Heart right ventricle (tissue), 16 donors: Measurements from ENCODE around the gene DGKQ. TPM values are rescaled to one million over a fixed set of nuclear protein-coding genes. Genes with fewer than 3 reads are reported as not detected.

Experiments used
- ATAC-seq, 8 donors: fragments of 200-7000 bp; cut with Tn5 transposase; one replicate each; pipeline ENCODE4 v1.9.1; 2020; ENCODE audit warnings: mild to moderate bottlenecking in 8 of 8, moderate library complexity in 8 of 8, moderate number of reproducible peaks in 1 of 8
- DNase-seq, 2 donors: peaks; one replicate each; pipeline ENCODE4 v3.0.0-alpha.2; 2020
- H3K27ac ChIP-seq, 10 donors: fragments of 200-600 bp; sonication (generic) in 2 of 10; one replicate each; pipeline versions ENCODE4 v1.5.0 to v1.8.0; 2020 to 2022; ENCODE audit warnings: mild to moderate bottlenecking in 3 of 10
- H3K27me3 ChIP-seq, 7 donors: fragments of 200-600 bp; one replicate each; pipeline ENCODE4 v1.8.0; 2021 to 2022; ENCODE audit warnings: mild to moderate bottlenecking in 2 of 7
- H3K36me3 ChIP-seq, 9 donors: fragments of 200-600 bp; sonication (generic) in 1 of 9; one replicate each; pipeline versions ENCODE4 v1.5.0 to v1.8.0; 2020 to 2022; ENCODE audit warnings: mild to moderate bottlenecking in 2 of 9
- H3K4me1 ChIP-seq, 9 donors: fragments of 200-600 bp; sonication (generic) in 1 of 9; one replicate each; pipeline versions ENCODE4 v1.5.0 to v1.8.0; 2020 to 2022; ENCODE audit warnings: mild to moderate bottlenecking in 4 of 9
- H3K4me3 ChIP-seq, 10 donors: fragments of 200-600 bp; sonication (generic) in 2 of 10; one replicate each; pipeline versions ENCODE4 v1.5.0 to v1.8.0; 2020 to 2022; ENCODE audit warnings: mild to moderate bottlenecking in 7 of 10, moderate library complexity in 2 of 10
- H3K9me3 ChIP-seq, 11 donors: fragments of 200-600 bp in 10 of 11; sonication (generic) in 2 of 11; one replicate each; pipeline versions ENCODE4 v1.5.0 to v1.8.0; 2013 to 2022; ENCODE audit warnings: mild to moderate bottlenecking in 2 of 11, control low read depth in 1 of 11, moderate library complexity in 1 of 11
- CTCF ChIP-seq, 9 donors: fragments of 200-600 bp; sonication (generic) in 2 of 9; IDR thresholded peaks; one replicate each; pipeline versions ENCODE4 v1.5.0 to v1.8.0; 2021 to 2022; ENCODE audit warnings: antibody characterized with exemption in 9 of 9, mild to moderate bottlenecking in 5 of 9, moderate library complexity in 1 of 9
- WGBS, 2 donors: extraction: QIAGEN DNeasy Blood & Tissue Kit; methylation state at CpG; one replicate each; pipeline ENCODE4 v1.1.7; 2013; ENCODE audit warnings: inconsistent platforms in 1 of 2; 5-methylcytosine and 5-hydroxymethylcytosine counted together
- intact Hi-C, 10 donors: fragments of 100-400 bp; cut with DNase I; formaldehyde crosslinking; loops; one replicate each; pipeline versions ENCODE4 v1.11.1 to v1.14.2; 2022
- polyA plus RNA-seq, 2 donors: library from polyadenylated mRNA; stranded (reverse); fragments of 200-250 nt; gene quantifications; one replicate each; pipeline ENCODE4 v1.2.3, GENCODE V29; 2013
- total RNA-seq, 10 donors: library from RNA; stranded (reverse); fragmentation: NEBNext Ultra II Directional in 3 of 10; extraction: Animal tissue kit (Norgen Biotek cat#: 25700) in 3 of 10; gene quantifications; one replicate each; pipeline versions ENCODE4 v1.2.1 to v1.2.4, GENCODE V29; 2021 to 2023
- donor health status: Arrhythmogenic right ventricular cardiomyopathy.
- donor health status: ischemic (EF 13 %, LVEDD 7.1; RV severe dilation, severe dysfunction).
- donor health status: healthy with polysubstance abuse.
- donor health status: DM: no; HTN: yes; CAD: no.
- donor health status: DM: no; HTN: no; CAD: no.
- donor health status: ischemic (EF 25% LVEDD 6.9; RV normal size, moderate dysfunction).
- donor health status: ischemic (EF 25% LVEDD 5.7; RV mildly dilated, moderate dysfunction).
- donor health status: healthy.
- donor health status: DM: yes; HTN: yes; CAD: no.
- donor health status: Ischemic cardiomyopathy.
- donor health status: ischemic (EF 35%, LVEDD 5.7; RV mildly dilated, moderate dysfunction).
- donor health status: nonischemic (EF 11% LVEDD 7.7; RV severe dilation, severe dysfunction).
- donor health status: DM: yes; HTN: yes; CAD: no.
- donor health status: PGD.
- donor health status: ischemic (EF 29% LVEDD 5.4; RV normal size, mild dysfunction).
- donor health status: nonischemic (EF 23%, LVEDD 6.1; RV moderate dilation, normal function).

Gene DGKQ
- total and polyA plus RNA-seq, 12 donors = 2.8 to 5.2 (median 3.8) TPM

GRCh38 chr4:972651-973424 is 531 bp downstream of the DGKQ start:
- DNase-seq (peak in 1 of 2 donors; percentile 51), ATAC-seq (peak in 5 of 8 donors; percentile 4 to 35 (median 6))
- Histone ChIP-seq H3K9me3 (no peaks in the 10 kb centered on the region), H3K27me3 (peaks cover 0 to 10% (median 0%) of the 10 kb centered on the region in 7 donors), H3K27ac (peak overlapping the region in 4 of 10 donors; percentile 35 to 53 (median 43)), H3K4me1 (peaks cover 9 to 33% (median 24%) of the 10 kb centered on the region in 9 donors), H3K36me3 (no peaks in the 10 kb centered on the region), H3K4me3 (peak overlapping the region; percentile 61 to 91 (median 80))
- no peak for TF ChIP-seq CTCF (IDR thresholded peaks at IDR 0.05)
- intact Hi-C loops = loop anchor here in 1 of 10 donors (5.0 kb wide), 1 partner anchor 36 kb away; no protein-coding TSS in a partner anchor
- 1% methylated on average over 56 to 65 of the region's 65 CpGs for WGBS, 2 donors

- 72 to 73% methylated on average over 24 of the region's 24 CpGs for WGBS, 2 donors
- DNase-seq = no peak
- H3K4me1 ChIP-seq = peaks cover 9 to 37% (median 24%) of the 10 kb centered on the region in 9 donors
- no peak for TF ChIP-seq CTCF (IDR thresholded peaks at IDR 0.05)
- H3K36me3 ChIP-seq = peaks cover 0 to 2% (median 0%) of the 10 kb centered on the region in 9 donors
- intact Hi-C loops = loop anchor here in 1 of 10 donors (5.0 kb wide), 1 partner anchor 35 kb away; no protein-coding TSS in a partner anchor
- ATAC-seq = no peak
- no peak overlapping the region for H3K27ac ChIP-seq
- peaks cover 0 to 10% (median 0%) of the 10 kb centered on the region in 7 donors for H3K27me3 ChIP-seq
- peak overlapping the region in 9 of 10 donors; percentile 70 to 91 (median 81) for H3K4me3 ChIP-seq
- H3K9me3 ChIP-seq = no peaks in the 10 kb centered on the region
Measured at GRCh38 chr4:971666-972500, 1.5 kb downstream of the DGKQ start.

GRCh38 chr4:970854-971520 is 2.4 kb downstream of the DGKQ start:
- Histone ChIP-seq H3K4me3 (no peak overlapping the region), H3K36me3 (peaks cover 0 to 11% (median 1%) of the 10 kb centered on the region in 9 donors), H3K27me3 (peaks cover 0 to 10% (median 0%) of the 10 kb centered on the region in 7 donors), H3K27ac (no peak overlapping the region), H3K9me3 (no peaks in the 10 kb centered on the region), H3K4me1 (peaks cover 9 to 37% (median 24%) of the 10 kb centered on the region in 9 donors)
- ATAC-seq (no peak), DNase-seq (no peak)
- 85 to 87% methylated on average over 17 of the region's 17 CpGs for WGBS, 2 donors
- intact Hi-C loops = loop anchor here in 1 of 10 donors (5.0 kb wide), 1 partner anchor 34 kb away; no protein-coding TSS in a partner anchor
- no peak for TF ChIP-seq CTCF (IDR thresholded peaks at IDR 0.05)
